Osteoblast (primary cell): ENCODE measurements around the gene PNKD. TPM values are rescaled to one million over a fixed set of nuclear protein-coding genes. Genes with fewer than 3 reads are reported as not detected.

Source experiments
- DNase-seq: peaks from one replicate; pipeline ENCODE4 v3.0.0; 2011; ENCODE audit warnings: low spot score, mixed read lengths; ENCODE audit not compliant: insufficient read length; ENCODE audit errors: missing footprints
- H2AFZ ChIP-seq: 2 replicates; pipeline ENCODE4 v1.6.0; 2011; ENCODE audit warnings: mild to moderate bottlenecking, low read length
- H3K27ac ChIP-seq: 2 replicates; pipeline ENCODE4 v1.5.1; 2011; ENCODE audit warnings: mild to moderate bottlenecking, low read depth, low read length, moderate library complexity
- H3K27me3 ChIP-seq: 2 replicates; pipeline ENCODE4 v1.6.0; 2012; ENCODE audit warnings: mild to moderate bottlenecking, control low read depth, inconsistent platforms, low read length, moderate library complexity; ENCODE audit not compliant: insufficient read depth
- H3K36me3 ChIP-seq: 2 replicates; pipeline ENCODE4 v1.5.1; 2011; ENCODE audit warnings: mild to moderate bottlenecking, low read length, control low read depth, moderate library complexity; ENCODE audit not compliant: insufficient read depth
- H3K4me1 ChIP-seq: 2 replicates; pipeline ENCODE4 v1.5.1; 2011; ENCODE audit warnings: mild to moderate bottlenecking, low read length, control low read depth, moderate library complexity; ENCODE audit not compliant: insufficient read depth
- H3K4me2 ChIP-seq: 2 replicates; pipeline ENCODE4 v1.6.0; 2011; ENCODE audit warnings: mild to moderate bottlenecking, low read length; ENCODE audit not compliant: insufficient read depth
- H3K4me3 ChIP-seq: fragments of 200-600 bp; sonication (generic); 3 replicates; pipeline ENCODE4 v1.5.1; 2012; ENCODE audit warnings: mild to moderate bottlenecking, low read length, inconsistent platforms; ENCODE audit not compliant: insufficient read depth
- H3K79me2 ChIP-seq: 2 replicates; pipeline ENCODE4 v1.6.0; 2012; ENCODE audit warnings: mild to moderate bottlenecking, low read length, control low read depth, inconsistent platforms; ENCODE audit not compliant: insufficient read depth
- H3K9me3 ChIP-seq: 2 replicates; pipeline ENCODE4 v1.5.1; 2011; ENCODE audit warnings: low read depth, low read length, control low read depth
- H4K20me1 ChIP-seq: 2 replicates; pipeline ENCODE4 v1.6.0; 2012; ENCODE audit warnings: mild to moderate bottlenecking, low read length, control low read depth; ENCODE audit not compliant: insufficient read depth
- total RNA-seq: library from RNA; depleted of rRNA; stranded (reverse); fragments of >200 nt; gene quantifications from 2 replicates; pipeline ENCODE4 v1.2.3, GENCODE V29; 2012
- TF ChIP-seq, protein P1 (sequence below): IDR thresholded peaks from 2 replicates; pipeline ENCODE4 v1.5.1; 2011; ENCODE audit warnings: mild to moderate bottlenecking, low read depth, low read length, moderate library complexity; ENCODE audit errors: extremely low read depth

PNKD gene
- total RNA-seq, 1 donor: 23.2 TPM

DNA sequence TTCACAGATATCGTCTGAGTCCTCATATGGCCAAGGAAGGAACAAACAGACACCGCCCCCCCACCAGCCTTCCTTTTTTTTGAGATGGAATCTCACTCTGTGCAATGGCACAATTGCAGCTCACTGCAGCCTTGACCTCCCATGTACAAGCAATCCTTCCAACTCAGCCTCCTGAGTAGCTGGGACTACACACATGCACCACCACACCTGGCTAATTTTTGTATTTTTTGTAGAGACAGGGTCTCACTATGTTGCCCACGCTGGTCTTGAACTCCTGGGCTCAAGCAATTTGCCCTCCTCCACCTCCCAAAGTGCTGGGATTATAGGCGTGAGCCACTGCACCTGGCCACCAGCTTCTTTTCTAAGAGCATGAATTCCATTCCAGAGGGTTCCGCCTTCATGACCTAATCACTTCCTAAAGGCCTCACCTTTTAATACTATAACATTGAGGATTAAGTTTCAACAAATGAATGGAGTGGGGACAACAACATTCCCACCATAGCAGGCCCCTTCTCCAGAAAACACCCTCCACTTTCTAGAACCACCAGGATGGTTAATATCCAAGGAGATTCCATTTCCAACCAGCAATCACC is 24.2 kb downstream of the PNKD start:
- Histone ChIP-seq H3K27ac (no peak overlapping the region), H3K4me1 (peaks cover 33% of the 10 kb centered on the region), H3K4me2 (no peak overlapping the region)

GRCh38 chr2:218295029-218295428 is 24.7 kb downstream of the PNKD start:
- Histone ChIP-seq H3K9me3 (no peaks in the 10 kb centered on the region), H3K4me2 (no peak overlapping the region), H2AFZ (no peak overlapping the region), H4K20me1 (peaks cover 15% of the 10 kb centered on the region), H3K27ac (no peak overlapping the region), H3K27me3 (no peaks in the 10 kb centered on the region), H3K36me3 (no peaks in the 10 kb centered on the region), H3K4me1 (peaks cover 28% of the 10 kb centered on the region), H3K4me3 (no peak overlapping the region), H3K79me2 (peaks cover 27% of the 10 kb centered on the region)
- DNase-seq: no peak
- TF ChIP-seq, protein P1, sequence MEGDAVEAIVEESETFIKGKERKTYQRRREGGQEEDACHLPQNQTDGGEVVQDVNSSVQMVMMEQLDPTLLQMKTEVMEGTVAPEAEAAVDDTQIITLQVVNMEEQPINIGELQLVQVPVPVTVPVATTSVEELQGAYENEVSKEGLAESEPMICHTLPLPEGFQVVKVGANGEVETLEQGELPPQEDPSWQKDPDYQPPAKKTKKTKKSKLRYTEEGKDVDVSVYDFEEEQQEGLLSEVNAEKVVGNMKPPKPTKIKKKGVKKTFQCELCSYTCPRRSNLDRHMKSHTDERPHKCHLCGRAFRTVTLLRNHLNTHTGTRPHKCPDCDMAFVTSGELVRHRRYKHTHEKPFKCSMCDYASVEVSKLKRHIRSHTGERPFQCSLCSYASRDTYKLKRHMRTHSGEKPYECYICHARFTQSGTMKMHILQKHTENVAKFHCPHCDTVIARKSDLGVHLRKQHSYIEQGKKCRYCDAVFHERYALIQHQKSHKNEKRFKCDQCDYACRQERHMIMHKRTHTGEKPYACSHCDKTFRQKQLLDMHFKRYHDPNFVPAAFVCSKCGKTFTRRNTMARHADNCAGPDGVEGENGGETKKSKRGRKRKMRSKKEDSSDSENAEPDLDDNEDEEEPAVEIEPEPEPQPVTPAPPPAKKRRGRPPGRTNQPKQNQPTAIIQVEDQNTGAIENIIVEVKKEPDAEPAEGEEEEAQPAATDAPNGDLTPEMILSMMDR: no peak

More for the DNA sequence above, 24.2 kb downstream of the PNKD start:
- Histone ChIP-seq H3K27me3 (no peaks in the 10 kb centered on the region), H3K79me2 (peaks cover 32% of the 10 kb centered on the region), H3K4me3 (no peak overlapping the region), H4K20me1 (peaks cover 18% of the 10 kb centered on the region), H3K36me3 (no peaks in the 10 kb centered on the region), H3K9me3 (no peaks in the 10 kb centered on the region), H2AFZ (no peak overlapping the region)
- DNase-seq: no peak
- TF ChIP-seq, protein P1: no peak

GRCh38 chr2:218296200-218296599 is 25.9 kb downstream of the PNKD start:
- no peak overlapping the region for H3K4me2 ChIP-seq
- no peak overlapping the region for H2AFZ ChIP-seq
- H3K79me2 ChIP-seq: peaks cover 15% of the 10 kb centered on the region
- no peaks in the 10 kb centered on the region for H3K36me3 ChIP-seq
- no peaks in the 10 kb centered on the region for H3K9me3 ChIP-seq
- peaks cover 4% of the 10 kb centered on the region for H4K20me1 ChIP-seq
- H3K27ac ChIP-seq: no peak overlapping the region
- DNase-seq: no peak
- H3K4me3 ChIP-seq: no peak overlapping the region
- TF ChIP-seq, protein P1: no peak
- H3K4me1 ChIP-seq: peaks cover 17% of the 10 kb centered on the region
- no peaks in the 10 kb centered on the region for H3K27me3 ChIP-seq

DNA sequence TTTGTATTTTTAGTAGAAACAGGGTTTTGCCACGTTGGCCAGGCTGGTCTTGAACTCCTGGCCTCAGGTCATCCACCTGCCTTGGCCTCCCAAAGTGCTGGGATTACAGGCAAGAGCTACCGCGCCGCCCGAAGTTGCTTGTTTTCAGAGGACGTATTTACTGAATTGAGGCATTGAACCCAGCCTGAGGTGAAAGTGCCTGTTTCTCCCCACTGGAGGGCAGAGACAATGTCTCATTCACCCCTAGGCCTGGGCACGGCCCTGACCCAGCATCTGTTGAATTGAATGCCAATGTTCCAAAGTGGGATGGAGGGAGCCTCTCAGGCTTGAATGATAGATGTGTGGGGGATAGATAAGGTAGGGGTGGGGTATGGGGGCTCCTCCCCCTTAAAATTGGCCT is 26.5 kb downstream of the PNKD start:
- Histone ChIP-seq H3K27ac (peak overlapping the region; percentile 36), H3K36me3 (no peaks in the 10 kb centered on the region), H3K79me2 (peaks cover 8% of the 10 kb centered on the region), H3K4me3 (no peak overlapping the region), H4K20me1 (no peaks in the 10 kb centered on the region), H3K4me2 (no peak overlapping the region), H3K9me3 (no peaks in the 10 kb centered on the region), H3K4me1 (peaks cover 12% of the 10 kb centered on the region), H3K27me3 (no peaks in the 10 kb centered on the region), H2AFZ (no peak overlapping the region)
- no peak for DNase-seq
- TF ChIP-seq, protein P1: peak; percentile 4
